GM18858 (cell line): Measurements from ENCODE around the gene ITM2B.
A peak's percentile ranks its signal among the peaks of the same experiment; 100 is the strongest.
"Not testable (repeated sequence)": the region's sequence is repeated elsewhere in the genome, so short reads cannot be mapped to it uniquely, and the experiment has no call there.

Source experiments
- ATAC-seq: cut with Tn5 transposase; IDR thresholded peaks from one replicate; pipeline ENCODE4 v1.9.1; 2021; ENCODE audit not compliant: unreplicated experiment

ITM2B gene

DNA sequence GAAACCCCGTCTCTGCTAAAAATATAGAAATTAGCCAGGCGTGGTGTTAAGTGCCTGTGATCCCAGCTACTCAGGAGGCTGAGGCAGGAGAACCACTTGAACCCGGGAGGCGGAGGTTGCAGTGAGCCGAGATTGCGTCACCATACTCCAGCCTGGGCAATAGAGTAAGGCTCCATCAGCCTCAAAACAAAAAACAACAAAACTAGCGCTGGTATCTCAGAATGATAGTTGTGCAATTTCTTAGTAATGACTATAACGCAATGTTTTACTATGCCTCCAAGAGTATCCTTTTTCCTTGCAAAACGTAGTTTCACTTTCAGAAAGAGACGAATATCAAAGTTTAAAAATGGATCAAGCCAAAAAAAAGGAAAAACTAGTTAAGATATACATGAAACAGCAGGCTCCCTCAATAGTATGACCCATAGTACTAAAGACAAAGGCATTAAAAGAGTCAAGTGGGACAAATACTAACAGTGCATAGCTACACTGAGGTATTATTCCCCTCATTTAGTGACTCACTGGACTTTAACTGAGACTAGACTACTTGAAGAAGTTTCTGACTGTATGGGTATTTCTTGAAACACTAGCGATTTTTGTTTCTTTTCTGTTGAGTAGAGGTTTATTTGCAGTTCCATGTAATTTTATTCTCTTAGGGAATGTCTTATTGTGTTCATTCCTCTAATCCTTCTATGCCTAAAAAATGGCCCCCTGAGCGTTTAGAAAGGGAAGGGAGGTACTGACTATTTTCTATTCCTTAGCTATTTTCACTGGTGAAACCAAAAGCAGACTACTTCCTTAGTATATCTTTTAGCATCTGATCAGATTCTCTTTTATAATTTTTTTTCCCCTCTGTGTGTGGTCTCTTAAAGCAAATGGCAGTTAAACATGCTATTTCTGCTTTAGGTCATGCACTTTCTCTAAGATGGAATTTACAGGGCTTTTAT, 10.4 kb upstream of the ITM2B start:
- no peak for ATAC-seq

DNA sequence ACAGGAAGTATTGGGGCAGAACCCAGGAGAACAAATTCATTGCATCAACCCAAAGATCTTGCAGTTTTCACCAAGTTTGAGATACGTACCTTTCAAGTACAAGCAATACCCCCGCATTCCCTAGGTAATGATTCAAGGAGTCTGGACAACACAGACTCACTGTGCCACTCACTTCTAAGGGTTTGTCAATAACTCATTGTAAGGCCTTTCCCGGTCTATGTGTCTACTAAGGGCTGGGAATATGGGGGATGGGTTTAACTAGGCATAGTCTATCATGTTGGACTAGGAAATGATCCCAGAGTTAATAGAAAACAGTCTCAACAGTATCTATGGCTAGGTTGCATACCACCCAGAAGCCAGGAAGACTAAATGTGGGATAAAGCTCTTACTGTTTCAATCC, 8.3 kb upstream of the ITM2B start:
- no peak for ATAC-seq

DNA sequence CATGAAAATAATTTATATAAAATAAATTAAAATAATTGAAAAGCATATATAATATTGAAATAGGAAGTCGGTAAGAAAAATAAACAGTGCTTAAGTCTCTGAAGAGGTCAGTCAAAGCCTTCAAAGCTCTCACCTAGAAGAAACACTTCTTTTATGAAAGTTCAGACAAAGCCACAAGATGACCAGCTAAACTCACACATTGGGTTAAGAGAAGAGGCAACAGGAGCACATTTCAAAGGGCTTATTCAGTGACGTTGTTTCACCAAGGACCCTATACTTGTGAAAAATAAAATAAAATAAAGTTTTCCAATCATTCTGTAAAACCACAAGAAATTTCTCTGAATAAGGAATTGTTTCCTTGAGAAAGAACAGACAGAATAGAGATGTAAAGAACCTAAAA, 2.5 kb upstream of the ITM2B start:
- no peak for ATAC-seq

DNA sequence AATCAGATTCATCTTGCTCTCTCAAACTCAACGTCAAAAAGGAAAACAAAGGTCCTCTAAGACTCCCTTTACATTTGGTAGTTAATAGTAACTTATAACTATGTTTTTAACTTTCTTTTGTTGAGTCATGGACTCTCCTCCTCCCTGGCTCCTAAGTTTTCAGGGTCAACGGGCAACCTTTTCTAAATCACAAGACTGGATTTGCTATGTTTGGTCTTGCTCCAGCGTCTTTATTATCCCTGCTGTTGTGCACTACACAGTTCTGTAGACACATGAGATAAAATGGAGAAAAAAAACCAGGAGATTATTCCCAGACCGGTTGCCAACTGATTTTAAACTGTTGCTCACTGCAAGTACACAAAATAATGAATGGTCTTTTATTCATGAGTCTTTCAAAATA, 1.9 kb upstream of the ITM2B start:
- no peak for ATAC-seq

DNA sequence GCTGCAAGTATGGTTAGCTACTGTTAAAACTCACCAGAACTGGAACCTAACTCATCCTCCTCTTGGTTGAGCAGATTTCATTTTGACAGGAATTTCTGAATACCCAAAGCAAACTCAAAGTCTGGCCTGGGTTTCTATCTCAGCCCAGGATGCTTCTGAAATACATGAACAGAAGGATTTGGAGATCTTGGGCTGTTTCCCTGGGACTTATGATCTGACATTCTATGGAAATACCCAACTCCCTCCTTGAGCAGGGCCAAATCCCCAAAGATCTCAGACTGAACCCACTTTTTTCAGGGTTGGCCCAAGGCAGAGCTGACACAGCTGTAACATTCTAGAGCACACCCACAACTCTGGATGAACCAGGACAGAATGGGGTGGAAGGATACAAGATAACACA, 1.1 kb upstream of the ITM2B start:
- ATAC-seq = no peak

DNA sequence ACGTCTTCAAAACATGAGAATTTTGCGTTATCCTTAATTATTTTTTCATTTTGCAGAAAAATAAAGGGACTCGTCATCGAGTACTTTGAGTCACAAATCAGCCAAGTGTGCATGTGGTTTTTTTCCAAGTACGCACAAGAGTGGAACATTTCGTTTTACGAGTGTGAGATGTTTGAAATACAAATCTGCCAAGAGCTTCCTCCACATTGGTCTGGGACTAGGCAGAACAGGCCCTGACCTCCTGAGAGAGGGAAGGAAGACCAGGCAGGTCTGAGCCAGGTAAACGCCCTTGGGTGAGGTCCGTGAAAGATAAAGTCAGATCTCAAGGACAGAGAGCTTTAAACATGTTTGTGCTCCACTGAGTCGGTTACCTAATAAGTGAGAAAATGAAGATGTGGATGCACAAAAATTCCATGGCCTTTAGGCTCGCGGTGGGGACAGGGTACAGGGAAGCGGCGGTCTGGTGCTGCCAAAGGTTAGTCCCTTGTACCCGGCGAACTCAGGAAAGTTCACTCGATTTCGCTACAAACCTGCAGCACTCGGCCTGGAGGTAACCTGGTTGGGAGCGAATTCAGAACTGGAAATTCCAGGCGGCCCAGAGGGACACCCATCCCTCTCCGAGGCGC, 473 bp upstream of the ITM2B start:
- ATAC-seq = no peak

DNA sequence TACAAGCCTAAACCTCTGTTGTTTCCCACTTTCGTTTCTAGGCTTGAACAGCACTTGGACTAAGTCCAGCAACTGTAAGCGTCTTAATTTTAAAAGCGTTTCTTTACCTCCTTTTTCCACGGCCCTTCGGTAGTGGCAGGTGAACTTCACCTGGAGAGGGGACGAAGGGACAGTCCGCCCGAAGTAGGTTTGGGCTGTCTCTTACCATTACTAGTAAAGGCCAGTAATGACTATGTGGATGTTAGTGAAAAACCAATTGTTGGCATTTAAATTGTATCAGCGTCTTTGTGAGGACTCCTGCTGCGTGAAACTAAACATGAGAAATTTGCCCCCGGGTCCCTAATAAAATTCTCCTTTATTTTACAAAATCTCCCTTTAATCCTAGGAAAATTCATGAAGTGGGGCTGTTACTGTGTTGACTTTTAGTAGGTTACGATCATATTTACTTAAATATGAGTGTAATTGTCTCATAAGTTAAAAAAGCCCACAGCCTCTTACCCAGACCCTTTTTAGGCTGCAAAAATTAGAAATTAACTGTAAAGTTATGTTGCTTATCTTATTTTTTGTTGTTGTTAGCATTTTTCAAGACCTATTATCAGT, 983 bp downstream of the ITM2B start:
- no peak for ATAC-seq

DNA sequence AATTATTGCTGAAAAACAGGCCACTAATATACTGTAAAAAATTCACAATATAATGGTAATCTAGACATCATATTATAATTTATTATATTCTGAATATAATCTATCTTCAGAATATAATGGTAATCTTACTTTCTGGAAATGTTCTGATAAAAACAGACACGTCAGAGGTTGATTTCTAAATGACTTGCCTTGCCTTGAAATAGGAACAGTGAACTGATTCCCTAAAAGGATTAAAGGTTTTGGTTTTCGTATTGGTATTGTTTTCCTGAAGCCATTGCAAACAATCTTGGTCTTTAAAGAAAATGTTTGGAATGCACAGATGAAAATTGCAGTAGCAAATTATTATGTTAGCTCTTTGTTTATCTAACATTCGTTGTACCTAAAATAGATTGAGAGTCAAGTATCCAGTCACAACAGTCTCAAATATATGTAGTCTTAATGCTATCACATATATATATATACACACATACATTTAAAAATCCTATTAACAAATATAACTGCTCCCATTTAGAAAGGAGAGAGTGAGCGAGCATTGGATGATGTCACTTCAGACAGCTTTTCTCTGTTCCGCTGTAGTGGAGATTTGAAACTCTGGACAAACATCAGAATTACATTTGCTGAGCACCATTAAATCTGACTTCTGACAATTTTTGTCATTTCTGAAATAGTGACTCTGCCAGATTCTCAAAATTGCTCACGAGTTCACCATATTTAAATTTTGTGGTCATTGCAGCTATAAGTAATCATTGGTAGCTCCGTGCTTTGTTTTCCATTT, 1.7 kb downstream of the ITM2B start:
- peak; percentile 63 for ATAC-seq

DNA sequence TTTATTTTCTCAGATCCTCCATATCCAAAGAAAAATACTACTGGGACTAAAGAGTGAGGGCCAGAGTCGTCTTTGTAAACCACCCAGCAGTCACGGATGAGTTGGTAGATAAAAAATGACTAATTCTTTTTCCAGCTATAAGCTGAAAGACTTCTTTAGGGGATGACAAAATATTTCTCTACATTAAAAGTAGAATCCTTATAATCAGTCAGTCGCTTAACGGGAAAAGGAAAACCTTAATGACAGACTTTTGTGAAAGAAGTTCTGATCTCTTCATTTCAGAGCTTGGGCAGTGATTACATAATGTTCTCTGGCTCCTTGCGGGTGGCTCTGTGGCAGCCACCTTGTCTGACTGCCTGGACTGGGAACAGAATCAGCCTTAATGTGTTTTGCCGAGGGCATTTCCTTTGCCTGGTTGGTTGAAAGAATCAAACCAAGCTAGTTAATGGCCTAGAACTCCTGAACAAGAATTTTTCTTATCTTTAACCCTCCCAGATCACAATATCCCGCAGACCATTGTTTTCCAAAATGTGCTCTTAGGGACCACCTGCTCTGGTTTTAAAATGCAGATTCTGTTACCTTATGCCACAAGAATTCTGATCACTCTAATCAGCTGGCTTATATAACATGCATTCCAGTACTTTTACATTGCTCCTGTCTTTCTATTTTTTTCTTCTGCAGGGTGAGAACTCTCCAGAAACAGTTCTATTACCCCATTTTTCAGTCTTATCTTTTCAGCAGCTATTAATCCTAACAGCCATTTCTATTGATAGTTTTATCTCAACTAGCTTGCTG, 2.5 kb downstream of the ITM2B start:
- no peak for ATAC-seq

DNA sequence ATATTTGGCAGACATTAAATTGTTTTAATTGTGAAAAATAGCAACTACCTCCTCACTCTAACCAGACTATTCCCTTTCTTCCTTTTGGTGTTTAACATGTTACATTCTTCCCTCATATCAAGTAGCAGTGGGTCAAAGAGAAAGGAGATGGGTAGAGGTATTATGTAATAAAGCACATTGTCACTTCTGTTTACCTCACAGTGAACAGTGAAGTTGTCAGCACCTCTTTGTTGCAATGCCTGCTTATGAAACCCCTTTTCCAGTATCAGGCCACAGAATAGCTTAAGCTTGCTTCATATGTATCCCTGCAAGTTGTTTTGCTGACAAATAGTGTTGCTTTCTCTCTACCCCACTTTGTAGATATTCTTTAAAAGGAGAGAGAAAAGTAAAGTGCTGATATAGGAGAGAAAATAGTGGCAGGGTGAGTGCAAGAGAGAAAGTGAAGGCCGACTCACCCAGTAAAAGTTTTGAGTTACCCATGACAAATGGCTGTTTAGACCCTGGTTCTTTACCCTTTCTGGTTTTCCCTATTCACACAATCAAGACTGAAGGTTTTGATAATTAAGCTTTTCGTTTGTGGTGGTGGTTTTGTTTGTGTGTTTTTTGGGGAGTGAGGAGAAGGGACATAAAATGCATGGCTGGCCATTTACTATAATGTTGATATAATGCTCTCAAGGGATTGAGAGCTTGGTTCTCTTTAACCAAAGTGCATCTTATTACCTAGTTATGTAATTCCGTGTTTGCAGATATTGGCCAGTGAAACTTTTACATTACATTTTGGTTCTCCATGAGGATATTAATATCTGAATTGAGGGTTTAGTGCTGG, 3.7 kb downstream of the ITM2B start:
- ATAC-seq = no peak

DNA sequence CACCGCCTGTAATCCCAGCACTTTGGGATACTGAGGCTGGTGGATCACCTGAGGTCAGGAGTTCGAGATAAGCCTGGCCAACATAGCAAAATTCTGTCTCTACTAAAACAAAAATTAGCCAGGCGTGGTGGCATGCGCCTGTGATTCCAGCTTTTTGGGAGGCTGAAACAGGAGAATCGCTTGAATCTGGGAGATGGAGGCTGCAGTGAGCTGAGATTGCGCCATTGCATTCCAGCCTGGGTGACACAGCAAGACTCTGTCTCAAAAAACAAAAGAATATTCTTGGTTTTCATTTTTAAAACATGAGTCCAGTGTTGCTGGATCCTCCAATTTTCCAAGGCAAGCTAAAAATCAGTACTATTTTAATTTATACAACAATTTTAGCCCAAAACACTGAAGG, 6.4 kb downstream of the ITM2B start:
- ATAC-seq = not testable (repeated sequence)

DNA sequence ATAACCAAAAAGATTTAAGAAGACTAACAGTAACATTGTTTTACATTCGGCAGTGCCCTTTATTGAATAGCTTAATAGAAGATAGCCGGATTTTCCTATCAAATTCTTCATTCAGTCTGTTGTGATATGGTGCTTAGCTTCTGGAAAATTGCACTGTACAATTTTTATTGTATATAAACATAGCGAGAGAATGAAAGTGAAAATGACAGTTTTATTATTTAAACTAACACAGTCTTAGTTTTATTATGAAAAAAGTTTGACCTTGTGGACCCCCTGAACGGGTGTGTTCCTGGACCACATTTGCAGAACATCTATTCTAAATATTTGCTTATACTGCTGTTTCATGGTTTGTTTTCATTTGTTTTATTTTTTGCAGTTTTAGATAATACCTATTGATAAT, 8.6 kb downstream of the ITM2B start:
- no peak for ATAC-seq

DNA sequence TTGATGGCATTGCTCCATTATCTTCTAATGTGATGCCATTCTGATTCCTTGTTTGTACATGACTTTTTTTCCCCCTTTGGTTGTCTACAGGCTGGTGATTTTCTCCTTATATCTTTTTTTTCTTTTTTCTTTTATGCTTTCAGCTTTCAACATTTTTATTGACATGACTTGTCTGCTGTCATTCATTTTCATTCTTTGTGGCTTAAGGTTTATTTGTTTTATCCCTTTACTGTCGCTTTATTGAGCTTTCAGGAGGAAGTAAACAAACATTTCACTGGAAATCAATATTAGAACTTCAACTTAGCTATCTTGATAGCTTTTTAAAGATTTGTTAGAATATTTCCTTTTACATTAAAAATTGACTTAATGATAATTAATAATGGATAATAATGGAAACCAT, 9.7 kb downstream of the ITM2B start:
- no peak for ATAC-seq

DNA sequence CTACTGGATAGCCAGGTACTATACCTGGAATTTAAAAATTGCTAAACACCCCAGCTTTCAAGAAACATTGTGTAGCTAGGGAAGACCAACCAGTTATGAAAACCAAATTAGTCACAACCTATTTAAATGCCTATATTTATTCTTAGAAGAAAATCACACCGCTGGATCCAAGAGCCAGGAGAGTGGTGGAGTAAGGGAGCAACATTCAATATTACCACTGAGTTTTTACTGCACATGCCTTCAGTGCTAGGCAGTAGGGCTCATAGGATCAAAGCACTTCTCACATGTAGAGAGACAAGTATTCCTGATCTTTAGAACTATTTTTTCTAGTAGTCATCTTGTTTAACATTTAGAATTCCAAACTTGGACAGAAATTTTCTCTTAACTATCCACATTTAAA, 11.2 kb downstream of the ITM2B start:
- ATAC-seq = no peak

DNA sequence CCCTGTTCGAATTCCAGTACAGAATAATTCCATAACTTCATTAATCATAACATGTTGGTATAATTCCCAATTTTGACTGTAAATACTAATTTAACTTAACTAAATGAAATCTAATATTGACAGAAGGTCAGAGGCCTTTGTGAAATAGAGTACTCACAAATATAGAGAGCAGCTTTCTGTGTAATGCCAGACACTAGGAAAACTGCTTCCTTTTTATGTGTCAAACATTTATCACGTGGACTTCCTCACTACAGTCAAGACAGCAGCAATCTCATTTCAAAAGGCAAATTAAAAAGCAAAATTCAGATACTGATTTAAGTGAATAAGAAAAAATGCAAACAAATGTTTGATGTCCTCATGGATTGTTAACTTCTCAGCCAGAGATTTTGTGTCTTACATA, 13.1 kb downstream of the ITM2B start:
- no peak for ATAC-seq

DNA sequence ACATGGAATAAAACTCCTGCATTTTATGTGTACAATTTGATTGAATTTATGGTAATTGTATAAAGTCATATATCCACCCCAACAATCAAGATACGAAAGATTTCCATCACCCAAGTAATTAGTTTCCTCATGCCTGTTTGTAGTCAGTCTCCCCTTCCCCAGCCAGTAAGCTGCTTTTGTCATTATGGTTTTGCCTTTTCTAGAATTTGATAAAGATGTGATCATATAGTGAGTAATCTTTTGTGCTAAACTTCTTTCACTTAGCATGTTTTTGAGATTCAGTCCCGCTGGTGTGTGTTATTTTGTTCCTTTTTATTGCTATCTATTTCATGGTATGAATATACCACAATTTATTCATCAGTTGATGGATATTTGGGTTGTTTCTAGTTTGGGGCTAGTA, 16.0 kb downstream of the ITM2B start:
- no peak for ATAC-seq

DNA sequence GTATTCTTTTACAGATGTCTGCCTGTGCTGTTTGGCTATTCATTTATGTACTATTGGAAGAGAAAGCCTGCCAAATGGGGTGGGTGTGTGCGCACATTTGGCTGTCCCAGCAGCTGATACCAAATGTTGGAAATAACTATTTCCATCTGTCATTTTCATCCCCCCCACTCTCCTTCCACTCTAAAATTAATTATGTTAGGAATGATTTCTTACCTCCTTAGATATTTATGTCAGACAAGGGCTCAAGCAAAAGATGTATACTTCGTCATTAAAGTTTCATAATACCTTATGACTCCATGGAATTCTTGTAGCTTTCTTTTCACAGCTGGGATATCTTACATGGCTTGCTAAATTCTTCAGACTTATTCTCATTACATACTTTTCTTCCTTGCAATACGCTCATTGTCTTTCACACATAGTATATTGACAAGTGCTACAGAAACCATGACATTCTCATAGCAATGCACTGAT, 18.6 kb downstream of the ITM2B start:
- no peak for ATAC-seq

DNA sequence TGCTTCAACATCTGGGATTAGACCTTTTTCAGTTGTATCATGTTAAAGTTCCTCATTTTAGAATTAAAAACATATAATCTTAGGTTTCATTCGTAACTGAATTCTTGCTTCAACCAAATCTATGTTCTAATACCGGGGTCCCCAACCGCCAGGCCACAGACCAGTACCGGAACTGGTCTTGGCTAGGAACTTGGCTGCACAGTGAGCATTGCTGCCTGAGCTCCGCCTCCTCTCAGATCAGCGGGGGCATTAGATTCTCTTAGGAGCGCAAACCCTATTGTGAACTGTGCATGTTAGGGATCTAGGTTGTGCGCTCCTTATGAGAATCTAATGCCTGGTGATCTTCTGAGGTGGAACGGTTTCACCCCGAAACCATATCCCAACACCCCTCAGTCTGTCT, 19.2 kb downstream of the ITM2B start:
- ATAC-seq = no peak

DNA sequence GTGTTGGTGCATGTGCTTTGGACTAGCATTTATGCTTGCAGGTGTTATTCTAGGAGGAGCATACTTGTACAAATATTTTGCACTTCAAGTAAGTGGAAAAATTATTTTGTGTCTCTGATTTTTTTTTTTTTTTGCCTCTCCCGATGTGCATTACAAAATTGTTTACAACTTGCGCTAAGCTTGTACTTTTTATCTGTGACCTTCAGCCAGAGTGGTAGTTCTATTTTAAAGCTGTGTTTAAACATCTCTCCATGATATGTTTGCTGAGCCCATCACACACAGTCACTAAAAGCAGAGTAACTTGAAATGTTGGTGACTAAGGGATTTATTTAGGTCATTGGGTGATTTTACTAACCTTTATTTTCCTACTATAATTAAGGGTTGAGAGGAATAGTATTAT, 20.8 kb downstream of the ITM2B start:
- no peak for ATAC-seq

DNA sequence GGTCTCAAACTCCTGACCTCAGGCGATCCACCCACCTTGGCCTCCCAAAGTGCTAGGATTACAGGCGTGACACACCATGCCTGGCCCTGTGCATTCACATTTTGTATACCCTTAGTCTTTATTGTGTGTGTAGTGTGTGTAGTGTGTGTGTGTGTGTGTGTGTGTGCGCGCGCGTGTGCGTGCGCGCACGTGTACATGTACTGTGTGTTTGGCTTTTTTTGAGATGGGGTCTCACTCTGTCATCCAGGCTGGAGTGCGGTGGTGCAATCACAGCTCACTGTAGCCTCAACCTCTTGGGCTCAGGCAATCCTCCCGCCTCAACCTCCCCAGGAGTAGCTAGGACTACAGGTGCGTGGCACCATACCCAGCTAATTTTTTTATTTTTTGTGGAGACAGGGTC, 22.1 kb downstream of the ITM2B start:
- ATAC-seq = no peak
